GM21526 (cell line): Measurements from ENCODE around the gene MPHOSPH6.
"Not testable (repeated sequence)": the region's sequence is repeated elsewhere in the genome, so short reads cannot be mapped to it uniquely, and the experiment has no call there.

Experiments used
- ATAC-seq: cut with Tn5 transposase; IDR thresholded peaks from one replicate; pipeline ENCODE4 v1.9.1; 2021; ENCODE audit warnings: moderate library complexity; ENCODE audit not compliant: unreplicated experiment, low FRiP score

The MPHOSPH6 gene

GRCh38 chr16:82129881-82130280, 40.1 kb downstream of the MPHOSPH6 start:
- ATAC-seq, result no peak

DNA sequence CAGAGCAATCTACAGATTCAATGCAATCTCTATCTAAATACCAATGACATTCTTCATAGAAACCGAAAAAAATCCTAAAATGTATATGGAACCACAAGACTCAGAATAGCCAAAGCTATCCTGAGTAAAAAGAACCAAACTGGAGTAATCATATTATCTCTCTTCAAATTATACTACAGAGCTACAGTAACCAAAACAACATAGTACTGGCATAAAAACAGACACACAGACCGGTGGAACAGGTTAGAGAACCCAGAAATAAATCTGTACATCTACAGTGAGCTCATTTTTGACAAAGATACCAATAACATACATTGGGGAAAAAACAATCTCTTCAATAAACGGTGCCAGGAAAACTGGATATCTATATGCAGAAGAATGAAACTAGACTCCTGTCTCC, 45.4 kb downstream of the MPHOSPH6 start:
- no peak for ATAC-seq

- ATAC-seq, result no peak
Observed at GRCh38 chr16:82119405-82119804, 50.6 kb downstream of the MPHOSPH6 start.

- no peak for ATAC-seq
Observed at GRCh38 chr16:82118749-82119148, 51.3 kb downstream of the MPHOSPH6 start.

GRCh38 chr16:82116535-82116934, 53.5 kb downstream of the MPHOSPH6 start:
- no peak for ATAC-seq

DNA sequence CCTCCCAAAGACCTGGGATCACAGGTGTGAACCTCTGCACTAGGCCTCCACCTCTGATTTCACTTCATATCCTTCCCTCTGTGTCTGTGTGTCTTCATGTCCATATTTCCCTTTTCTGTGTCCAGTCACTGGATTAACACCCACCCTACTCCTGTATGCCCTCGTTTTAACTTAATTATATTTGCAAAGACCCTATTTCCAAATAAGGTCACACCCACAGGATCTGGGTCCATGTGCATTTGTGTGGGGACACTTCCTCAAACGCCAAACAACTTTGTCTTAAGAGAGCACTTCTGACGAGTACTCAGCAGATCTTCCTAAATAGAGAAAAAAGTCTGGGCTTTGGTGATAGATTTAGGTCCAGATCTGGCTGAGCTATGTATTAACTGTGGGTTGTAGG, 56.3 kb downstream of the MPHOSPH6 start:
- no peak for ATAC-seq

GRCh38 chr16:82111944-82112343, 58.1 kb downstream of the MPHOSPH6 start:
- ATAC-seq, result no peak

- not testable (repeated sequence) for ATAC-seq
Observed at GRCh38 chr16:82109266-82109665, 60.8 kb downstream of the MPHOSPH6 start.

GRCh38 chr16:82108774-82109173, 61.2 kb downstream of the MPHOSPH6 start:
- no peak for ATAC-seq

DNA sequence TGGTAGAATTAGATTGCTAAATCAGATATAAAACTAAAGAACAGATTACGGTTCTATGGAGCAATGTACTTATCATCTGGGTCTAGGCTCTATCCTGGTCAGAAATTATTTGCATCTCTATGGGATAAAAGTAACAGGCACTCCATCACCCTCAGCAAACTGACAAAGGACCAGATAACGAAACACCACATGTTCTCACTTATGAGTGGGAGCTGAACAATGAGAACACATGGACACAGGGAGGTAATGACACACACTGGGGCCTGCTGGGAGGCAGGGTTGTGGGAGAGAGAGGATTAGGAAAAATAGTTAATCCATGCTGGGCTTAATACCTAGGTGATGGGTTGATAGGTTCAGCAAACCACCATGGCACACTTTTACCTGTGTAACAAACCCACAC, 61.9 kb downstream of the MPHOSPH6 start:
- ATAC-seq, result no peak

GRCh38 chr16:82105107-82105506, 64.9 kb downstream of the MPHOSPH6 start:
- ATAC-seq, result no peak
